ENCODE results near the gene STAG3.
"Not testable (repeated sequence)": the region's sequence is repeated elsewhere in the genome, so short reads cannot be mapped to it uniquely, and the experiment has no call there.

STAG3 gene, protein sequence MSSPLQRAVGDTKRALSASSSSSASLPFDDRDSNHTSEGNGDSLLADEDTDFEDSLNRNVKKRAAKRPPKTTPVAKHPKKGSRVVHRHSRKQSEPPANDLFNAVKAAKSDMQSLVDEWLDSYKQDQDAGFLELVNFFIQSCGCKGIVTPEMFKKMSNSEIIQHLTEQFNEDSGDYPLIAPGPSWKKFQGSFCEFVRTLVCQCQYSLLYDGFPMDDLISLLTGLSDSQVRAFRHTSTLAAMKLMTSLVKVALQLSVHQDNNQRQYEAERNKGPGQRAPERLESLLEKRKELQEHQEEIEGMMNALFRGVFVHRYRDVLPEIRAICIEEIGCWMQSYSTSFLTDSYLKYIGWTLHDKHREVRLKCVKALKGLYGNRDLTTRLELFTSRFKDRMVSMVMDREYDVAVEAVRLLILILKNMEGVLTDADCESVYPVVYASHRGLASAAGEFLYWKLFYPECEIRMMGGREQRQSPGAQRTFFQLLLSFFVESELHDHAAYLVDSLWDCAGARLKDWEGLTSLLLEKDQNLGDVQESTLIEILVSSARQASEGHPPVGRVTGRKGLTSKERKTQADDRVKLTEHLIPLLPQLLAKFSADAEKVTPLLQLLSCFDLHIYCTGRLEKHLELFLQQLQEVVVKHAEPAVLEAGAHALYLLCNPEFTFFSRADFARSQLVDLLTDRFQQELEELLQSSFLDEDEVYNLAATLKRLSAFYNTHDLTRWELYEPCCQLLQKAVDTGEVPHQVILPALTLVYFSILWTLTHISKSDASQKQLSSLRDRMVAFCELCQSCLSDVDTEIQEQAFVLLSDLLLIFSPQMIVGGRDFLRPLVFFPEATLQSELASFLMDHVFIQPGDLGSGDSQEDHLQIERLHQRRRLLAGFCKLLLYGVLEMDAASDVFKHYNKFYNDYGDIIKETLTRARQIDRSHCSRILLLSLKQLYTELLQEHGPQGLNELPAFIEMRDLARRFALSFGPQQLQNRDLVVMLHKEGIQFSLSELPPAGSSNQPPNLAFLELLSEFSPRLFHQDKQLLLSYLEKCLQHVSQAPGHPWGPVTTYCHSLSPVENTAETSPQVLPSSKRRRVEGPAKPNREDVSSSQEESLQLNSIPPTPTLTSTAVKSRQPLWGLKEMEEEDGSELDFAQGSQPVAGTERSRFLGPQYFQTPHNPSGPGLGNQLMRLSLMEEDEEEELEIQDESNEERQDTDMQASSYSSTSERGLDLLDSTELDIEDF

GRCh38 chr7:100177045-100178001 is at the start of gene STAG3, which contains the start of gene GPC2:
STAG3 (plus strand) TSS chr7:100177918; CDS start chr7:100180557, 2,639 bp downstream.
GPC2 (minus strand) TSS chr7:100177381; CDS start chr7:100177199, 182 bp downstream.
- DNase-seq: peak; percentile 96

DNA sequence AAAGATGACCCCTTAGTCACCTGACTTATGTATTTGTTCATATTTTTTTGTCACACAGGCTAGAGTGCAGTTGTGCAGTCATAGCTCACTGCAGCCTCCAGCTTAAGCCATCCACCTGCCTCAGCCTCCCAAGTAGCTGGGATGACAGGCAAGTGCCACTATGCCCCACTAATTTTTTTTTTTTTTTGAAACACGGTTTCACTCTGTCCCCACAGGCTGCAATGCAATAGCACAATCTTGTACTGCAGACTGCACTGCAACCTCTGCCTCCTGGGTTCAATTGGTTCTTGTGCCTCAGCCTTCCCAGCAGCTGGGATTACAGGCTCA is 49.1 kb upstream of the STAG3 start:
- no peak for DNase-seq

GRCh38 chr7:100130220-100130607 is 47.5 kb upstream of the STAG3 start:
- not testable (repeated sequence) for DNase-seq

DNA sequence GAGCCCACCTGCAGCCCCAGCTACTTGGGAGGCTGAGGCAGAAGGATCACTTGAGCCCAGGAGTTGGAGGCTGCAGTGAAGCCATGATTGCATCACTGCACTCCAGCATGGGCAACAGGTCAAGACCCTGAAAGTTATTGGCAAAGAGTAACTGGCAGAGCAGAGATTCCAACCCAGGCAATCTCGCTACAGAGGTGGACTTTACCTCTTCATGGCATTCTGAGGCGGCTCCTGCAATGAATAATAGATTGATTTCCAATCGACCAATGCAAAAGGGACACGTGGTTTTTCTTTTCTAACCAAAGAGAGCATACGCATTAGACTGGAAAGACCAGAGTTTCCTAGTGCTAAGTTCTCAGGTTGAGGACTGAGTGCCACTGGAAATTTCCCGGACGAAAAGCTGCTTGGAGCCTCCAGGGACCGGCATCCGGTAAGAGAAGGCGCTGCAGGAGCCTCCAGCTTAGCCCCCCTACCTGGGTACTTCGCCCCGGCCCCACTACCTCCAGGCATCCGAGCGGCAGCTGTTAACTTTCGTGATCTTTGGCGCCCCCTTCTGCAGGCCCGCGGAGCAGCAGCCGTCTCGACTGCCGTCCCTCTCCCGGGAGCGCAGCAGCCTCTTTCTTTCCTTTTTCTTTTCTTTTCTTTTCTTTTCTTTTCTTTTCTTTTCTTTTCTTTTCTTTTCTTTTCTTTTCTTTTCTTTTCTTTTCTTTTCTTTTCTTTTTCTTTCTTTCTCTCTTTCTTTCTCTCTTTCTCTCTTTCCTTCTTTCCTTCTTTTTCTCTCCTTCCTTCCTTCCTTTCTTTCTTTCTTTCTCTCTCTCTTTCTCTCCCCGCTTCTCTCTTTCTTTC is 46.9 kb upstream of the STAG3 start:
- DNase-seq: peak; percentile 72

DNA sequence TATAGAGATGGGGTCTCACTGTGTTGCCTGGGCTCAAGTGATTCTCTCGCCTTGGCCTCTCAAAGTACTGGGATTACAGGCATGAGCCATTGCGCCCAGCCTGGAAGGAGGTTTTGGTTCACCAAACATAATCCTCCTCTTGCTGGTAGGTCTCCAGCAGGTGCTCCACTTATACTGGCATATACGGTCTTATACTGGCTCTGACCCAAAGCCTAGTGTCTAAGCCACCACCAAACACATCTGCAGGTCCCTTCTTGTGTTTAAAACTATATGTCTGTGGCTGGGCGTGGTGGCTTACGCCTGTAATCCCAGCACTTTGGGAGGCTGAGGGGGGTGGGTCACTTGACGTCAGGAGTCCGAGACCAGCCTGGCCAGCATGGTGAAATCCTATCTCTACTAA is 45.6 kb upstream of the STAG3 start:
- no peak for DNase-seq

- peak; percentile 43 for DNase-seq
These were observed 45.0 kb upstream of the STAG3 start for GRCh38 chr7:100132697-100133151.

- no peak for DNase-seq
These were observed 39.6 kb upstream of the STAG3 start for GRCh38 chr7:100137851-100138760.

GRCh38 chr7:100141555-100141949 is 36.2 kb upstream of the STAG3 start:
- DNase-seq: no peak

GRCh38 chr7:100142461-100142860 is 35.3 kb upstream of the STAG3 start:
- DNase-seq: no peak

DNA sequence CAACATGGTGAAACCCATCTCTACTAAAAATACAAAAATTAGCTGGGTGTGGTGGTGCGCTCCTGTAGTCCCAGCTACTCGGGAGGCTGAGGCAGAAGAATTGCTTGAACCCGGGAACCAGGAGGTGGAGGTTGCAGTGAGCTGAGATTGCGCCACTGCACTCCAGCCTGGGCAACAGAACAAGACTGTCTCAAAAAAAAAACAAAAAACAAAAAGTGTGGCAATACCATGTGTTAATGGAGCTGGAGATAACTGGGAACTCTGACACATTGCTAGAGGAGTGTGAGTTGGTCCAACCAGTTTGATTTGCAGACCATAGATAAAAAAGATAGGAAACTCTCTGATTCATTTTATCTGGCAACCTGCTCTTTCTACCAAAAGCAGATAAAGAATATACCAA is 31.4 kb upstream of the STAG3 start:
- not testable (repeated sequence) for DNase-seq

GRCh38 chr7:100147278-100147677 is 30.4 kb upstream of the STAG3 start:
- DNase-seq: no peak

DNA sequence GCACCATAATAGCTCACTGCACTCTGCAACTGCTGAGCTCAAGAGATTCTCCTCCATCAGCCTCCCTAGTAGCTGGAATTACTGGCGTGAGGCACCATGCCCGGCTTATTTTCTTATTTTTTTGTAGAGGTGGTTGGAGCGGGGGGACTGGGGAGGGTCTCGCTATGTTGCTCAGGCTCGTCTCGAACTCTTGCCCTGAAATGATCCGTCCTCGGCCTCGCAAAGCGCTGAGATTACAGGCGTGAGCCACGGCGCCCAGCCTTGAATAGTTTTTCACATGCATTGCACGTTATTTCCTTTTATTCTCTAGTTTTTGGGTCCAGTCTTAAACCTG is 29.5 kb upstream of the STAG3 start:
- no peak for DNase-seq

- DNase-seq: peak; percentile 98
These were observed 29.0 kb upstream of the STAG3 start, which contains the start of gene LAMTOR4 for GRCh38 chr7:100148559-100149328. LAMTOR4 (plus strand) TSS chr7:100148918; CDS start chr7:100148973, 55 bp downstream.

DNA sequence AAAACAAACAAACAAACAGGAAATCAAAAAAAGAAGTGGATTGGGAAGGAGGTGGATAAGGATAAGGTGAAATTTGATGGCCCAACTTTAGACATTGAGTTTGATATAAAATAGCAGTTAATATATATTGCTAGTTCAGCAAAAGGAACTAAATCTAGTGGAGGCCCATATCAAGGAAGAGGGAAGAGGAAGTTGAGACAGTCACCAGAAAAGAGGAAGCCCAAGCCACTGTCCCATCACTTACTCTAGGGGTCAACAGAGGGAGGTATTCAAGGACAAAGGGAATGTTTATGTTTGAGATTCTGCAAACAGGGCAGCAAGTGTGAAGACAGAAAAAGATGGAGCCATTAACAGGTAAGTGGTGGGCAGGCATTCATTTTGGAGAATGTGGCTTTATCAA is 25.3 kb upstream of the STAG3 start:
- DNase-seq: no peak

DNA sequence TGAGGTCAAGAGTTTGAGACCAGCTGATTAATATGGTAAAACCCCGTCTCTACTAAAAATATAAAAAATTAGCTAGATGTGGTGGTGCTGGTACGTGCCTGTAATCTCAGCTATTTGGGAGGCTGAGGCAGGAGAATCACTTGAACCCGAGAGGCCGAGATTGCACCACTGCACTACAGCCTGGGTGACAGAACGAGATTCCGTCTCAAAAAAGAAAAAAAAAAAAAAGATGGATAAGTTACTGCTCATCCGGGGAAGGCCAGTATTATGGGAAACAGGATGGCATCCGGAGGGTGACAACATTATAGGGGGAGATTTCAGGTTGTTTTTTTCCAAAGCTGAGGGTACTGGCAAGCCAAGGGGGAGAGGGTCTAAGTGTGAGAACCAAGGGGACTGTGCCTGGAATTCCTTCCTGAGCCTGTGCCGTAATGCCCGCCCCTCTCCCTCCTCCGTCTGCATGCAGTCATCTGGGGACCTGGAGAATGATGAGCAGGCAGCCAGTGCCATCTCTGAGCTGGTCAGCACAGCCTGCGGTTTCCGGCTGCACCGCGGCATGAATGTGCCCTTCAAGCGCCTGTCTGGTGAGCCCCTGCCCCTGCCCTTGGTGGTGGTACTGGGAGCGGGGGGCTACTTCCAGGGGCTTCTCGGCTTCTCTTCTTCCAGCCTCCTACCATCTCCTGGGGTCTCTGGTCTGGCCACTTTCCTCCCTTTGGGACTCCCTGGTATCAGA is 24.6 kb upstream of the STAG3 start:
- DNase-seq: no peak

- no peak for DNase-seq
These were observed 23.8 kb upstream of the STAG3 start for GRCh38 chr7:100153708-100154535.
